ENCODE results near the gene ITGA3. TPM values are rescaled to one million over a fixed set of nuclear protein-coding genes. Genes with fewer than 3 reads are reported as not detected.

The ITGA3 gene
- total RNA-seq, 4 donors from 2014 or later, result 38.9 to 96.7 (median 58.6) TPM

DNA sequence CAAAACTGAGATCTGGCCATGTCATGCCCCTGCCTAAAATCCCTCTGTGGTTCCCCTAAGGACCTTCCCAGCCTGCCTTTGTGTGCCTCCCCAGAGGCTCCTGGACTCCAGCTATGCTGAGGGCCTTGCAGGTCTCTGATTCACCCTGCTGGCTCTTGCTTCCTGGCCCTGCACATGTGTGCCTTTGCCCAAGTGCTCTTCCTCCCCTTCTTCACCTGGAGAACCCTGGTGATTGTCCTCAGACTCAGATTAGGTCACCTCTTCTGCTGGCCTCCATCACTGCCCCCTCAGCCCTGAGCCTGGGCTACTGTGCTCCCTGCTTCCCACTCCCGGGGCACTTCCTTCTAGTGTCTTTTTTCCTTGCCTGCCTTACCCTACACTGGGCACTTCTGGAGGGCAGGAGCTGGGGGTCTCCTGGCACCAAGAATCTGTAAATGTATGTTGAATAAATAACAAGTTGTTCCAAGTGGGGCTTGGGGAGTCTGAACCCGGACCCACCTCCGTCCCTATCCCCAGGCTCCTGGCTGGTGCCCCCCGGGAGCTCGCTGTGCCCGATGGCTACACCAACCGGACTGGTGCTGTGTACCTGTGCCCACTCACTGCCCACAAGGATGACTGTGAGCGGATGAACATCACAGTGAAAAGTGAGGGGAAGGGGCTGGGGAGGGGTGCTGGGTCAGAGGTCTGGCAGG lies 7.8 kb downstream of the ITGA3 start:
- intact Hi-C loops (cut with DNase I), result no loop called here
- WGBS, result 98% methylated on average over 5 of the region's 8 CpGs
- Histone ChIP-seq H3K27me3 (no peaks in the 10 kb centered on the region), H3K4me1 (peaks cover 71 to 78% (median 75%) of the 10 kb centered on the region in 4 donors), H3K4me3 (no peak overlapping the region), H3K9me3 (no peaks in the 10 kb centered on the region), H3K27ac (replicated peaks in 1 of 4) (peak overlapping the region; percentile 91 to 97 (median 95)), H3K36me3 (peaks cover 0 to 19% (median 8%) of the 10 kb centered on the region in 4 donors)
- no peak for DNase-seq (ENCODE audit: extremely low spot score)
- TF ChIP-seq POLR2AphosphoS5 (IDR thresholded peaks at IDR 0.05) (no peak), POLR2A (IDR thresholded peaks at IDR 0.05; ENCODE audit: low read depth) (no peak), EP300 (IDR thresholded peaks at IDR 0.05) (no peak)
- TF ChIP-seq, protein P1, sequence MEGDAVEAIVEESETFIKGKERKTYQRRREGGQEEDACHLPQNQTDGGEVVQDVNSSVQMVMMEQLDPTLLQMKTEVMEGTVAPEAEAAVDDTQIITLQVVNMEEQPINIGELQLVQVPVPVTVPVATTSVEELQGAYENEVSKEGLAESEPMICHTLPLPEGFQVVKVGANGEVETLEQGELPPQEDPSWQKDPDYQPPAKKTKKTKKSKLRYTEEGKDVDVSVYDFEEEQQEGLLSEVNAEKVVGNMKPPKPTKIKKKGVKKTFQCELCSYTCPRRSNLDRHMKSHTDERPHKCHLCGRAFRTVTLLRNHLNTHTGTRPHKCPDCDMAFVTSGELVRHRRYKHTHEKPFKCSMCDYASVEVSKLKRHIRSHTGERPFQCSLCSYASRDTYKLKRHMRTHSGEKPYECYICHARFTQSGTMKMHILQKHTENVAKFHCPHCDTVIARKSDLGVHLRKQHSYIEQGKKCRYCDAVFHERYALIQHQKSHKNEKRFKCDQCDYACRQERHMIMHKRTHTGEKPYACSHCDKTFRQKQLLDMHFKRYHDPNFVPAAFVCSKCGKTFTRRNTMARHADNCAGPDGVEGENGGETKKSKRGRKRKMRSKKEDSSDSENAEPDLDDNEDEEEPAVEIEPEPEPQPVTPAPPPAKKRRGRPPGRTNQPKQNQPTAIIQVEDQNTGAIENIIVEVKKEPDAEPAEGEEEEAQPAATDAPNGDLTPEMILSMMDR (IDR thresholded peaks at IDR 0.05), result no peak

DNA sequence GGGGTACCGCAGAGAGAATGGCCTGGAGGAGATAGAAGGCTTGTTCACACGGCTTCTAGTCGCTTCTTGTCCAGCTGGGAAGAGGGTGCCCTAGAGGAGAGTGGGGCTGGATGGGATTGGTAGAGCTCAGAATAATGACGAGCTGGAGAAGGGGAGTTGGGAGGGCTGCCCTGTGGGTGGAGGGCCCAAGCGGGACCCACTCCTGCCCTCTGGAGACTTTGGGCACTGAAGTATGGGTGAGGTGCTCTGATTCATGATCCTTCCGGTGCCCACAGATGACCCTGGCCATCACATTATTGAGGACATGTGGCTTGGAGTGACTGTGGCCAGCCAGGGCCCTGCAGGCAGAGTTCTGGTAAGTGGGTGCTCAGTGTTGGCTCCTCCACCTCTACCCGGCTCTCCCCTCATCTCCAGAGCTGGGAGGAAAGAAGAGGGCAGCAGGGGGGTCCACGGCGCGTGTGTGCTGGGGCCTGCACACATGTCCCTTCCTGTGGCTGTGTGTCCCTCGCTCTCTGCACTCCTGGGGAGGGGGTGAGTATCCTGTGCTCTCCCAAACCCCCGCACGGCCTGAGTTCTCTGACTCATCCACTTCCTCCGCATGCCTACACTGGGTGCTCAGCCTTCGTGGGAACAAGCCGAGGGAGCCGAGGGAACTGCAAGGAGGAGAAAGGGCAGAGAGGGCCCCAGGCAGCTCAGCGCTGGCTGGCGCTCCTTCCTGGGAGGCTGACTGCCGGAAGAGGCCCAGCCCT lies 8.5 kb downstream of the ITGA3 start:
- TF ChIP-seq POLR2AphosphoS5 (IDR thresholded peaks at IDR 0.05), result peak; percentile 30 to 32
- TF ChIP-seq, protein P1 (IDR thresholded peaks at IDR 0.05), result peak in 1 of 3 experiments; percentile 11
- TF ChIP-seq EP300 (IDR thresholded peaks at IDR 0.05), result no peak
- TF ChIP-seq POLR2A (IDR thresholded peaks at IDR 0.05; ENCODE audit: low read depth), result no peak
- Histone ChIP-seq H3K27ac (replicated peaks in 1 of 4) (peak overlapping the region; percentile 91 to 97 (median 95)), H3K4me1 (peaks cover 63 to 71% (median 68%) of the 10 kb centered on the region in 4 donors), H3K36me3 (peaks cover 0 to 26% (median 14%) of the 10 kb centered on the region in 4 donors), H3K27me3 (no peaks in the 10 kb centered on the region), H3K9me3 (no peaks in the 10 kb centered on the region), H3K4me3 (no peak overlapping the region)
- WGBS, result 63% methylated on average over 12 of the region's 20 CpGs
- DNase-seq (ENCODE audit: extremely low spot score), result no peak
- intact Hi-C loops (cut with DNase I), result no loop called here

DNA sequence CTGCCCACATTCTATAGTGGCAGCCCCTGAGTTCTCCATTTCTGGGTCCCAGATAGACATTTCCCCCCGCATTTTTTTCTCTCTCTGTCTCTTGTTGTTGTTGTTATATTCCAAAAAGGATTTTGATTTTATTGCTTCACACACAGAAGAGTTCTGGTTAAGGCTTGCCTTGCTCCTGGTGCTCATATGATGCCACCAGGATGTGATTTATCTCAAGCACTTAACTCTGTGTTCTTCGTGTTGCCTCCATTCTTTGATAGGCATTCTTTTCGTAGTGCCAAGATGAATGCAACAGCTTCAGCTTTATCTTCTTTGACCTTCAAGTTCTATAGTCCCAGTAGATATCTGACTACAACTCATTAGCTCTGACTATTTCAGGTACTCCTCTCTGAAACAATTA lies 9.1 kb downstream of the ITGA3 start:
- 65% methylated on average over 3 of the region's 3 CpGs for WGBS
- Histone ChIP-seq H3K9me3 (no peaks in the 10 kb centered on the region), H3K27me3 (no peaks in the 10 kb centered on the region), H3K36me3 (peaks cover 0 to 32% (median 20%) of the 10 kb centered on the region in 4 donors), H3K27ac (replicated peaks in 1 of 4) (peak overlapping the region; percentile 91 to 97 (median 95)), H3K4me3 (no peak overlapping the region), H3K4me1 (peaks cover 57 to 64% (median 61%) of the 10 kb centered on the region in 4 donors)
- no peak for DNase-seq (ENCODE audit: extremely low spot score)
- TF ChIP-seq POLR2AphosphoS5 (IDR thresholded peaks at IDR 0.05), result no peak
- no peak for TF ChIP-seq POLR2A (IDR thresholded peaks at IDR 0.05; ENCODE audit: low read depth)
- no peak for TF ChIP-seq EP300 (IDR thresholded peaks at IDR 0.05)
- TF ChIP-seq, protein P1 (IDR thresholded peaks at IDR 0.05), result no peak
- intact Hi-C loops (cut with DNase I), result no loop called here

DNA sequence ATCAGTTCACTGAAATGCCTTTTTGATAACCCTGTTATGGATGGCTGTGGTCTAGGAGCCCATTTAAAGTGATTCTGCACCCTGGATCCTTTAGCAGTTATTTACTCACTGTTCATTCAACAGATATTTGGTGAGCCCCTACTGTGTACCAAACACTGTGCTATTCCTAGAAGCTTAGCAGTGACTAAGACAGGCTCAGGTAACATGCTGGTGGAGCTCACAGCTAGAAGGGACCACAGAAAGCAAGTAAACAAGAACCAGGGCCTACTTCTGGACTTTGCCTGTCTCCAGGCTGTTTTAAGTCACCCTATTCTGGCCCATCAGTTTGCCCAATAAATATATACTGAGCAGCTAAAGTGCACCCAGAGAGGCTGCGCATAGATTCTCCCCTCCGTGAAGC lies 11.1 kb downstream of the ITGA3 start:
- Histone ChIP-seq H3K27ac (replicated peaks in 1 of 4) (no peak overlapping the region), H3K4me1 (peaks cover 38 to 45% (median 42%) of the 10 kb centered on the region in 4 donors), H3K9me3 (no peaks in the 10 kb centered on the region), H3K27me3 (no peaks in the 10 kb centered on the region), H3K36me3 (peaks cover 5 to 49% (median 36%) of the 10 kb centered on the region in 4 donors), H3K4me3 (no peak overlapping the region)
- no peak for DNase-seq (ENCODE audit: extremely low spot score)
- intact Hi-C loops (cut with DNase I), result no loop called here
- TF ChIP-seq POLR2A (IDR thresholded peaks at IDR 0.05; ENCODE audit: low read depth) (no peak), POLR2AphosphoS5 (IDR thresholded peaks at IDR 0.05) (no peak), EP300 (IDR thresholded peaks at IDR 0.05) (no peak)
- TF ChIP-seq, protein P1 (IDR thresholded peaks at IDR 0.05), result no peak
- WGBS, result 100% methylated on average over 2 of the region's 2 CpGs

Measured in esophagus muscularis mucosa (tissue), 4 donors.